Suprapubic skin (tissue), 4 donors: ENCODE data around the gene TRA2B. TPM values are rescaled to one million over a fixed set of nuclear protein-coding genes. Genes with fewer than 3 reads are reported as not detected.

Experiments used
- DNase-seq, 2 donors: peaks; one replicate each; pipeline ENCODE4 v3.0.0-alpha.2; 2019; ENCODE audit warnings: low spot score in 2 of 2
- H3K27ac ChIP-seq: fragments of 200-600 bp; sonication (generic); one replicate; pipeline ENCODE4 v1.5.1; 2019
- H3K27me3 ChIP-seq: fragments of 200-600 bp; sonication (generic); one replicate; pipeline ENCODE4 v1.5.1; 2019
- H3K36me3 ChIP-seq: fragments of 200-600 bp; sonication (generic); one replicate; pipeline ENCODE4 v1.5.1; 2019
- H3K4me1 ChIP-seq: fragments of 200-600 bp; sonication (generic); one replicate; pipeline ENCODE4 v1.5.1; 2019
- H3K4me3 ChIP-seq: fragments of 200-600 bp; sonication (generic); one replicate; pipeline ENCODE4 v1.5.1; 2019; ENCODE audit warnings: mild to moderate bottlenecking
- H3K9me3 ChIP-seq: fragments of 200-600 bp; sonication (generic); one replicate; pipeline ENCODE4 v1.5.1; 2019
- EP300 ChIP-seq: sonication (generic); formaldehyde crosslinking; IDR thresholded peaks from one replicate; pipeline ENCODE4 v1.6.1; 2017; ENCODE audit warnings: antibody characterized with exemption
- POLR2A ChIP-seq, 2 donors: fragments of 450-650 bp; IDR thresholded peaks; one replicate each; pipeline ENCODE4 v1.6.1; 2017; ENCODE audit warnings: antibody characterized with exemption in 2 of 2, mild to moderate bottlenecking in 2 of 2, moderate library complexity in 2 of 2
- POLR2AphosphoS5 ChIP-seq, 3 donors: sonication (generic); formaldehyde crosslinking; IDR thresholded peaks; one replicate each; pipeline ENCODE4 v1.6.1; 2017; ENCODE audit warnings: antibody characterized with exemption in 3 of 3
- WGBS: methylation state at CpG from one replicate; pipeline ENCODE4 v1.1.5; 2018; 5-methylcytosine and 5-hydroxymethylcytosine counted together
- total RNA-seq, 4 donors: library from RNA; depleted of rRNA; stranded (reverse); fragments of >200 nt; gene quantifications; one replicate each; pipeline ENCODE4 v1.1.0, GENCODE V29; 2016
- TF ChIP-seq, protein P1 (sequence below), 2 donors: fragments of 200-600 bp in 1 of 2; fragments of 450-650 bp in 1 of 2; sonication (generic) in 1 of 2; IDR thresholded peaks; one replicate each; pipeline ENCODE4 v1.5.1; 2016 to 2019; ENCODE audit warnings: antibody characterized with exemption in 2 of 2, mild to moderate bottlenecking in 1 of 2, moderate library complexity in 1 of 2

The TRA2B gene
- total RNA-seq, 4 donors from 2014 or later: 149 to 410 (median 231) TPM

DNA sequence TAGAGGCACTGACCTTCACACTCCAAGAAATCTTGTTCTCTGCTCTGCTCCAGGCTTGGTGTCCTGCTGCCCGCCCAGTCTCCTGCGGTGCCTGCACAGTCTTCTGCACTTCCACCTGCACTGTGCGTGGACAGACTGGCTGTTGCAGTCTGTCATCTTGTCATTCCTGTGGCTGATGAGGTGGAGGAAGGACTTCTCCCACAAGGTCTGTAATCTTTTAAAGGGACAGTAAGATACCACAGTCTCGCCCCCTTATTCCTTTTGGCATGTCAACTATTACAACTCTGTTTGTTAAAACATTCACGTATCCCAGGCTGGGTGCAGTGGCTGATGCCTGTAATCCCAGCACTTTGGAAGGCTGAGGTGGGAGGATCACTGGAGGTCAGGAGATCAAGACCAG, 58.9 kb downstream of the TRA2B start:
- Histone ChIP-seq H3K27ac (no peak overlapping the region), H3K4me1 (no peaks in the 10 kb centered on the region)
- 72% methylated on average over 5 of the region's 5 CpGs for WGBS

DNA sequence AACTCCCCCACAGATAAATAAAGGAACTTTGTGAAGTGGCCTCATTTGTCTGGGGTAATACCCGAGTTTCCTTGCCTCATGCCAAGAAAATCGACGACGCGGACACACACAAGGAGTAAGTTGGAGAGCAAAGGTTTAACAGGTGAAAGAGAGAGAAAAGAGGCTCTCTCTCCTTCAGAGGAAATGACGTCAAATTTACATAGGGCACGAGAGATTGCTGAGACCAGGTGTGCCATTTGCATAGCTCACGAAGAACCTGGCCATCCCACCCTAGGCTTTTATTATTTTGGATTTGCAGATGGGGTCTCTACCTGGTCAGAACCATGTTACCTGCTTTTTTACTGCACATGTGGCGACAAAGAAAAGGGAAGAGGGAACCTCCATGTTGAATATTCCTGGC, 63.7 kb downstream of the TRA2B start:
- Histone ChIP-seq H3K27ac (no peak overlapping the region), H3K27me3 (peaks cover 4% of the 10 kb centered on the region), H3K4me3 (no peak overlapping the region), H3K4me1 (no peaks in the 10 kb centered on the region), H3K9me3 (no peaks in the 10 kb centered on the region), H3K36me3 (no peaks in the 10 kb centered on the region)
- WGBS: 70% methylated on average over 9 of the region's 9 CpGs
- TF ChIP-seq POLR2AphosphoS5 (IDR thresholded peaks at IDR 0.05): no peak
- TF ChIP-seq, protein P1, sequence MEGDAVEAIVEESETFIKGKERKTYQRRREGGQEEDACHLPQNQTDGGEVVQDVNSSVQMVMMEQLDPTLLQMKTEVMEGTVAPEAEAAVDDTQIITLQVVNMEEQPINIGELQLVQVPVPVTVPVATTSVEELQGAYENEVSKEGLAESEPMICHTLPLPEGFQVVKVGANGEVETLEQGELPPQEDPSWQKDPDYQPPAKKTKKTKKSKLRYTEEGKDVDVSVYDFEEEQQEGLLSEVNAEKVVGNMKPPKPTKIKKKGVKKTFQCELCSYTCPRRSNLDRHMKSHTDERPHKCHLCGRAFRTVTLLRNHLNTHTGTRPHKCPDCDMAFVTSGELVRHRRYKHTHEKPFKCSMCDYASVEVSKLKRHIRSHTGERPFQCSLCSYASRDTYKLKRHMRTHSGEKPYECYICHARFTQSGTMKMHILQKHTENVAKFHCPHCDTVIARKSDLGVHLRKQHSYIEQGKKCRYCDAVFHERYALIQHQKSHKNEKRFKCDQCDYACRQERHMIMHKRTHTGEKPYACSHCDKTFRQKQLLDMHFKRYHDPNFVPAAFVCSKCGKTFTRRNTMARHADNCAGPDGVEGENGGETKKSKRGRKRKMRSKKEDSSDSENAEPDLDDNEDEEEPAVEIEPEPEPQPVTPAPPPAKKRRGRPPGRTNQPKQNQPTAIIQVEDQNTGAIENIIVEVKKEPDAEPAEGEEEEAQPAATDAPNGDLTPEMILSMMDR (IDR thresholded peaks at IDR 0.05): no peak
- no peak for TF ChIP-seq EP300
- TF ChIP-seq POLR2A (IDR thresholded peaks at IDR 0.05): no peak
- no peak for DNase-seq

More for the DNA sequence above, 58.9 kb downstream of the TRA2B start:
- no peaks in the 10 kb centered on the region for H3K9me3 ChIP-seq
- no peak for DNase-seq
- no peak for TF ChIP-seq POLR2A (IDR thresholded peaks at IDR 0.05)
- TF ChIP-seq EP300: no peak
- TF ChIP-seq POLR2AphosphoS5 (IDR thresholded peaks at IDR 0.05): no peak
- TF ChIP-seq, protein P1 (IDR thresholded peaks at IDR 0.05): no peak
- peaks cover 12% of the 10 kb centered on the region for H3K27me3 ChIP-seq
- no peaks in the 10 kb centered on the region for H3K36me3 ChIP-seq
- H3K4me3 ChIP-seq: no peak overlapping the region

DNA sequence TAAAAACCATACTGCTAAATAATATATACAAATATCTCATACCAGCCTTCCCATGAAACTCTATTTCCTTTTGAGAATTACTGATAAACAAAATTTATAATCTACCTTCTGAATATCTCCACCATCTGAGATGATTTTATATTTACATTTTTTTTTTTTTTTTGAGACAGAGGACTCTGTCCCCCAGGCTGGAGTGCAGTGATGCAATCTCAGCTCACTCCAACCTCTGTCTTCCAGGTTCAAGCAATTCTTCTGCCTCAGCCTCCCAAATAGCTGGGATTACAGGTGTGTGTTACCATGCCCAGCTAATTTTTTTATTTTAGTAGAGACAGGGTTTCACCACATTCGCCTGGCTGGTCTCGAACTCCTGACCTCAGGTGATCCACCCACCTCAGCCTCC, 70.2 kb downstream of the TRA2B start:
- H3K9me3 ChIP-seq: no peaks in the 10 kb centered on the region
- TF ChIP-seq, protein P1 (IDR thresholded peaks at IDR 0.05): no peak
- TF ChIP-seq POLR2A (IDR thresholded peaks at IDR 0.05): no peak
- TF ChIP-seq EP300: no peak
- TF ChIP-seq POLR2AphosphoS5 (IDR thresholded peaks at IDR 0.05): no peak
- no peak for DNase-seq
- H3K4me1 ChIP-seq: no peaks in the 10 kb centered on the region
- no peak overlapping the region for H3K4me3 ChIP-seq
- H3K36me3 ChIP-seq: no peaks in the 10 kb centered on the region
- H3K27me3 ChIP-seq: no peaks in the 10 kb centered on the region
- no peak overlapping the region for H3K27ac ChIP-seq
- WGBS: 87% methylated on average over 2 of the region's 2 CpGs

DNA sequence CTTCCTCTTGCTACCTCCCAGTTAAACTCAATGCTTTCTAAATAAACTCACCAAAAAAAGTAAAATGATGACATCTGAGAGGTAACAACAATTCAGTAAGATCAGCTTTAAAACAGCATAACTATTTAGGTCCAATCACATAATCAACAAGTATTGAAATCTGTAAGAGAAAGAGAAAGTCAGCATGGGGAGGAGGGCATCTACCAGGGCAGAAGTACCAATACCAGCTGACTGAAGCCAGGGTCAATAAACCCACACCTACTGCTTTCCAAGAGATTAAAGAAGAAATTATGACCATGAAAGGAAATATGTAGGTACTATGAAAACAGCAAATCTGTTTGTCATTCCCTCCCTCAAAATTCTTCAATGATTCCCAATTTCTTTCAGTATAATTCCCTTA, 70.8 kb downstream of the TRA2B start:
- TF ChIP-seq POLR2A (IDR thresholded peaks at IDR 0.05): no peak
- TF ChIP-seq EP300: no peak
- TF ChIP-seq, protein P1 (IDR thresholded peaks at IDR 0.05): no peak
- TF ChIP-seq POLR2AphosphoS5 (IDR thresholded peaks at IDR 0.05): no peak
- no peak overlapping the region for H3K4me3 ChIP-seq
- H3K9me3 ChIP-seq: no peaks in the 10 kb centered on the region
- no peak overlapping the region for H3K27ac ChIP-seq
- H3K27me3 ChIP-seq: no peaks in the 10 kb centered on the region
- no peak for DNase-seq
- H3K4me1 ChIP-seq: no peaks in the 10 kb centered on the region
- no peaks in the 10 kb centered on the region for H3K36me3 ChIP-seq

DNA sequence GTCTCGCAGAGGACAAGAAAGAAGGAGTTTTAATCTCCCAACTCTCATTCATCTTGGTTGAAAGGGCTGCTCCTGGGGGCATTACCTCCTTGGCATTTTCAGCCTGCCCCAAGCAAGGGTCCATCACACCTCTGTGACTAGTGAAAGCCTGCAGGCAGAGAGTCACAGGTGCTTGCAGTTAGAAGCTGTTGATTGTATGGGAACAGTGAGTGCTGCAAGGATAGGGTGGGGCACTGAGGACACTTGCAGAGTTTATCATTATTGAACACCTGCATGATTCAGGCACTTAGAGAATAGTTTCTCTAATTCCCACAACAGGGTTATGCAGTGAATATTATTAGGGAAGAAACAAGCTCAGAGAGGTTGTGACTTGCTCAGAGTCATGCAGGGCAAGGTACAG, 71.3 kb downstream of the TRA2B start:
- H3K4me3 ChIP-seq: no peak overlapping the region
- H3K27ac ChIP-seq: no peak overlapping the region
- no peaks in the 10 kb centered on the region for H3K36me3 ChIP-seq
- DNase-seq: no peak
- H3K4me1 ChIP-seq: no peaks in the 10 kb centered on the region
- H3K27me3 ChIP-seq: no peaks in the 10 kb centered on the region
- WGBS: 72% methylated on average over 1 of the region's 1 CpG
- TF ChIP-seq POLR2A (IDR thresholded peaks at IDR 0.05) (no peak), POLR2AphosphoS5 (IDR thresholded peaks at IDR 0.05) (no peak), EP300 (no peak)
- TF ChIP-seq, protein P1 (IDR thresholded peaks at IDR 0.05): no peak
- H3K9me3 ChIP-seq: no peaks in the 10 kb centered on the region

Other genes starting within 250 kb of the TRA2B start
- gene IGF2BP2, start 113.0 kb downstream of the TRA2B start, total RNA-seq: 10 to 100 TPM in 1 of 4 donors, 1 to 10 TPM in 3; 7.6 to 29.9 (median 8.4) TPM
- 10 to 100 TPM; 11.2 to 28.6 (median 16.7) TPM for gene ETV5, start 171.1 kb upstream of the TRA2B start, total RNA-seq